ENCODE data around the gene MAP7. TPM values are rescaled to one million over a fixed set of nuclear protein-coding genes. Genes with fewer than 3 reads are reported as not detected.
A peak's percentile ranks its signal among the peaks of the same experiment; 100 is the strongest.

MAP7 gene
- total RNA-seq, 2 donors from 2014 or later, result 69.4 to 74.3 TPM

GRCh38 chr6:136550045-136550329 is 235 bp downstream of the MAP7 start:
- no peak for DNase-seq
- peak overlapping the region; percentile 71 to 87 for H3K9ac ChIP-seq (ENCODE audit: low read depth in 2 of 2, low read length in 2 of 2)
- intact Hi-C loops (cut with DNase I), result no loop called here

GRCh38 chr6:136549300-136550044 is 750 bp downstream of the MAP7 start:
- no peaks in the 10 kb centered on the region for H3K36me3 ChIP-seq
- H3K9me3 ChIP-seq, result no peaks in the 10 kb centered on the region
- H3K27me3 ChIP-seq, result no peaks in the 10 kb centered on the region
- peak overlapping the region; percentile 66 for H3K27ac ChIP-seq
- intact Hi-C loops (cut with DNase I), result loop anchor here (10.0 kb wide), 1 partner anchor 165 kb away; no protein-coding TSS in a partner anchor
- peak; percentile 59 for DNase-seq
- no peak for TF ChIP-seq CTCF (IDR thresholded peaks at IDR 0.05)
- peak overlapping the region; percentile 64 for H3K4me3 ChIP-seq
- H3K9ac ChIP-seq (ENCODE audit: low read depth in 2 of 2, low read length in 2 of 2), result peak overlapping the region; percentile 71 to 87
- H3K4me1 ChIP-seq, result peaks cover 4% of the 10 kb centered on the region

More at GRCh38 chr6:136550045-136550329, 235 bp downstream of the MAP7 start:
- Histone ChIP-seq H3K36me3 (no peaks in the 10 kb centered on the region), H3K4me1 (peaks cover 4% of the 10 kb centered on the region), H3K27me3 (no peaks in the 10 kb centered on the region), H3K9me3 (no peaks in the 10 kb centered on the region), H3K4me3 (peak overlapping the region; percentile 64), H3K27ac (peak overlapping the region; percentile 66)
- no peak for TF ChIP-seq CTCF (IDR thresholded peaks at IDR 0.05)

- Histone ChIP-seq H3K4me1 (peaks cover 4% of the 10 kb centered on the region), H3K4me3 (peak overlapping the region; percentile 64), H3K36me3 (no peaks in the 10 kb centered on the region), H3K27ac (no peak overlapping the region), H3K9me3 (no peaks in the 10 kb centered on the region), H3K9ac (ENCODE audit: low read depth in 2 of 2, low read length in 2 of 2) (peak overlapping the region in 1 of 2 donors; percentile 87), H3K27me3 (no peaks in the 10 kb centered on the region)
- intact Hi-C loops (cut with DNase I), result loop anchor here (10.0 kb wide), 1 partner anchor 164 kb away; no protein-coding TSS in a partner anchor
- no peak for DNase-seq
- TF ChIP-seq CTCF (IDR thresholded peaks at IDR 0.05), result no peak
Observed at GRCh38 chr6:136548582-136549299, 1.5 kb downstream of the MAP7 start.

- Histone ChIP-seq H3K9me3 (no peaks in the 10 kb centered on the region), H3K36me3 (no peaks in the 10 kb centered on the region), H3K4me3 (no peak overlapping the region), H3K9ac (ENCODE audit: low read depth in 2 of 2, low read length in 2 of 2) (no peak overlapping the region), H3K4me1 (peaks cover 4% of the 10 kb centered on the region), H3K27me3 (no peaks in the 10 kb centered on the region), H3K27ac (no peak overlapping the region)
- no peak for DNase-seq
- intact Hi-C loops (cut with DNase I), result loop anchor here (10.0 kb wide), 1 partner anchor 163 kb away; no protein-coding TSS in a partner anchor
- no peak for TF ChIP-seq CTCF (IDR thresholded peaks at IDR 0.05)
Observed at GRCh38 chr6:136547871-136548270, 2.4 kb downstream of the MAP7 start.

- no peak overlapping the region for H3K27ac ChIP-seq
- H3K4me3 ChIP-seq, result no peak overlapping the region
- H3K9ac ChIP-seq (ENCODE audit: low read depth in 2 of 2, low read length in 2 of 2), result no peak overlapping the region
- H3K27me3 ChIP-seq, result no peaks in the 10 kb centered on the region
- H3K9me3 ChIP-seq, result no peaks in the 10 kb centered on the region
- DNase-seq, result no peak
- H3K4me1 ChIP-seq, result peaks cover 4% of the 10 kb centered on the region
- no peaks in the 10 kb centered on the region for H3K36me3 ChIP-seq
- peak; percentile 53 for TF ChIP-seq CTCF (IDR thresholded peaks at IDR 0.05)
- intact Hi-C loops (cut with DNase I), result loop anchor here (10.0 kb wide), 1 partner anchor 163 kb away; no protein-coding TSS in a partner anchor
Observed at GRCh38 chr6:136547336-136547735, 2.9 kb downstream of the MAP7 start.
